GM19023 (cell line): ENCODE results near the gene XYLB.
A peak's percentile ranks its signal among the peaks of the same experiment; 100 is the strongest.
"Not testable (repeated sequence)": the region's sequence is repeated elsewhere in the genome, so short reads cannot be mapped to it uniquely, and the experiment has no call there.

Experiments used
- ATAC-seq: cut with Tn5 transposase; IDR thresholded peaks from one replicate; pipeline ENCODE4 v1.9.1; 2021; ENCODE audit warnings: mild to moderate bottlenecking, moderate library complexity; ENCODE audit not compliant: unreplicated experiment

Gene XYLB

GRCh38 chr3:38320638-38321037 lies 25.9 kb upstream of the XYLB start:
- ATAC-seq: not testable (repeated sequence)

GRCh38 chr3:38323060-38323459 lies 23.5 kb upstream of the XYLB start:
- no peak for ATAC-seq

GRCh38 chr3:38325256-38325655 lies 21.3 kb upstream of the XYLB start:
- no peak for ATAC-seq

- no peak for ATAC-seq
These were observed 19.1 kb upstream of the XYLB start for GRCh38 chr3:38327335-38328009.

- no peak for ATAC-seq
These were observed 15.1 kb upstream of the XYLB start for GRCh38 chr3:38331257-38332022.

- no peak for ATAC-seq
These were observed 14.4 kb upstream of the XYLB start for GRCh38 chr3:38332201-38332600.

- ATAC-seq: no peak
These were observed 12.2 kb upstream of the XYLB start for GRCh38 chr3:38334142-38335055.

GRCh38 chr3:38335263-38335662 lies 11.3 kb upstream of the XYLB start:
- ATAC-seq: no peak

- ATAC-seq: no peak
These were observed 8.9 kb upstream of the XYLB start for GRCh38 chr3:38337703-38338102.

GRCh38 chr3:38343797-38344594 lies 2.6 kb upstream of the XYLB start:
- no peak for ATAC-seq

- ATAC-seq: peak; percentile 22
These were observed 552 bp upstream of the XYLB start for GRCh38 chr3:38345879-38346586.

- ATAC-seq: no peak
These were observed 1.0 kb downstream of the XYLB start for GRCh38 chr3:38347421-38348200.

- ATAC-seq: no peak
These were observed 2.3 kb downstream of the XYLB start for GRCh38 chr3:38348903-38349302.

GRCh38 chr3:38349684-38350359 lies 3.2 kb downstream of the XYLB start:
- ATAC-seq: no peak

- no peak for ATAC-seq
These were observed 6.6 kb downstream of the XYLB start for GRCh38 chr3:38353151-38353550.

- ATAC-seq: no peak
These were observed 8.2 kb downstream of the XYLB start for GRCh38 chr3:38354588-38355330.

GRCh38 chr3:38359038-38359437 lies 12.5 kb downstream of the XYLB start:
- no peak for ATAC-seq

GRCh38 chr3:38360345-38360744 lies 13.8 kb downstream of the XYLB start:
- no peak for ATAC-seq
